ENCODE results near the gene SLC49A3. TPM values are rescaled to one million over a fixed set of nuclear protein-coding genes. Genes with fewer than 3 reads are reported as not detected.
"Not testable (repeated sequence)": the region's sequence is repeated elsewhere in the genome, so short reads cannot be mapped to it uniquely, and the experiment has no call there.

SLC49A3 gene
- total RNA-seq, 1 donor from 2014 or later, result 0.53 TPM

DNA sequence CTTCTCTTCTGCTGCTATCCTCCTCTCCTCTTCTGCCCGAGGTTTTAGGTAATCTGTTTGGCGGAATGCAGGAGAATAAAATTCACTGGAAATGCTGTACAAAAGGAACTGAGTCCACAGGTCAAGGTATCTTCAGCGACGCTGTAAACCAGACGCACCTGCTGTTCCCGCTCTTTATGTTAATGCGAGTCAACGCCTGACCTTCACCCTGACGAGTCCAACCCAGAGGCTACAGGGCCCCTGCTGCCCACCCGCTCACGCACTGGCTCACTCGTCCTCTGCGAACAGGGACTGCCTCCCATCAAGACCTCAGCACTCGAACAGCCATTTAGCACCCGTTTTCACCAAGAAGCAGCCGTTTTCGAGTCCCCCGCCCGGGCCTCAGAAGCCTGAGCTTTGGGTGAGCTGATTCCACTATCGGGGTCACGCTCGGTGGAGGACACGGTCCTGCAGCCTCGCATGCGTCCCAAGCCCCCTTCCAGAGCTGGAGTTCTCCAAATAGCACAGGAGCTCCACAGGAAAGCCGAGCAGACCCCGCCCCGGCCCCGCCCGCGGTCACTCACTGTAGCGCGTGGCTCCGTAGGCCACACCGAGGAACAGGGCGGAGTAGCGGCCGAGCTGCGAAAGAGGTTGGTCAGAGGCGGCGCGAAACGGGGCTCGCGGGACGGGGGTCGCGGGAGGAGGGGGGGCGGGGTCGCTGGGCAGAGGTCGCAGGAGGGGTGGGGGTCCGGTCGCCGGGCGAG, 15.4 kb downstream of the SLC49A3 start:
- DNase-seq (ENCODE audit: low read depth), result no peak
- H3K36me3 ChIP-seq (ENCODE audit: control insufficient read depth, insufficient read depth, low read length), result peaks cover 16% of the 10 kb centered on the region
- TF ChIP-seq, protein P1, sequence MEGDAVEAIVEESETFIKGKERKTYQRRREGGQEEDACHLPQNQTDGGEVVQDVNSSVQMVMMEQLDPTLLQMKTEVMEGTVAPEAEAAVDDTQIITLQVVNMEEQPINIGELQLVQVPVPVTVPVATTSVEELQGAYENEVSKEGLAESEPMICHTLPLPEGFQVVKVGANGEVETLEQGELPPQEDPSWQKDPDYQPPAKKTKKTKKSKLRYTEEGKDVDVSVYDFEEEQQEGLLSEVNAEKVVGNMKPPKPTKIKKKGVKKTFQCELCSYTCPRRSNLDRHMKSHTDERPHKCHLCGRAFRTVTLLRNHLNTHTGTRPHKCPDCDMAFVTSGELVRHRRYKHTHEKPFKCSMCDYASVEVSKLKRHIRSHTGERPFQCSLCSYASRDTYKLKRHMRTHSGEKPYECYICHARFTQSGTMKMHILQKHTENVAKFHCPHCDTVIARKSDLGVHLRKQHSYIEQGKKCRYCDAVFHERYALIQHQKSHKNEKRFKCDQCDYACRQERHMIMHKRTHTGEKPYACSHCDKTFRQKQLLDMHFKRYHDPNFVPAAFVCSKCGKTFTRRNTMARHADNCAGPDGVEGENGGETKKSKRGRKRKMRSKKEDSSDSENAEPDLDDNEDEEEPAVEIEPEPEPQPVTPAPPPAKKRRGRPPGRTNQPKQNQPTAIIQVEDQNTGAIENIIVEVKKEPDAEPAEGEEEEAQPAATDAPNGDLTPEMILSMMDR (IDR thresholded peaks at IDR 0.05; ENCODE audit: insufficient read depth, low read length, severe bottlenecking), result no peak
- FAIRE-seq, result no peak
- no peaks in the 10 kb centered on the region for H3K27me3 ChIP-seq (ENCODE audit: control insufficient read depth, insufficient read depth, low read length)
- H3K4me3 ChIP-seq (ENCODE audit: low read depth, low read length), result peak overlapping the region; percentile 97

DNA sequence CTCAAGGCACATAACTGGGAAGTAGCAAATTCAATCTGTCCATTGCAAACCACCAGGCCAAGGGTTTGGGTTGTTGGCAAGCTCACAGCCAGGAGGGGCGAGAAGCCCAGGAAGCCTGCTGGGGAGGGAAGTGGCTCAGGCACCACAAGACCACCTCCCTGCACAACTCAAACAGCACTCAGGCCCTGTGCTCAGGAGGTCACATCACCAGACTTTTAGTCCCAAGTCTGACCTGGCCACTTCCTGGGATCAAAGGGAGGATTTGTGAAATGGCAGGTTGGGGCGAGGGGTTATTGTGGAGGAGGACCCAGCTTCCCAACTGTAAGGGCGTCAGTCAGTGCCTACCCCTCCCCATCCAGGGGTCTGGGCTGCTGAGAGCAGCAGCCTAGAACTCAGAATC, 17.2 kb downstream of the SLC49A3 start:
- H3K36me3 ChIP-seq (ENCODE audit: control insufficient read depth, insufficient read depth, low read length), result peaks cover 16% of the 10 kb centered on the region
- DNase-seq (ENCODE audit: low read depth), result no peak
- TF ChIP-seq, protein P1 (IDR thresholded peaks at IDR 0.05; ENCODE audit: insufficient read depth, low read length, severe bottlenecking), result no peak
- no peaks in the 10 kb centered on the region for H3K27me3 ChIP-seq (ENCODE audit: control insufficient read depth, insufficient read depth, low read length)
- no peak for FAIRE-seq
- H3K4me3 ChIP-seq (ENCODE audit: low read depth, low read length), result no peak overlapping the region

DNA sequence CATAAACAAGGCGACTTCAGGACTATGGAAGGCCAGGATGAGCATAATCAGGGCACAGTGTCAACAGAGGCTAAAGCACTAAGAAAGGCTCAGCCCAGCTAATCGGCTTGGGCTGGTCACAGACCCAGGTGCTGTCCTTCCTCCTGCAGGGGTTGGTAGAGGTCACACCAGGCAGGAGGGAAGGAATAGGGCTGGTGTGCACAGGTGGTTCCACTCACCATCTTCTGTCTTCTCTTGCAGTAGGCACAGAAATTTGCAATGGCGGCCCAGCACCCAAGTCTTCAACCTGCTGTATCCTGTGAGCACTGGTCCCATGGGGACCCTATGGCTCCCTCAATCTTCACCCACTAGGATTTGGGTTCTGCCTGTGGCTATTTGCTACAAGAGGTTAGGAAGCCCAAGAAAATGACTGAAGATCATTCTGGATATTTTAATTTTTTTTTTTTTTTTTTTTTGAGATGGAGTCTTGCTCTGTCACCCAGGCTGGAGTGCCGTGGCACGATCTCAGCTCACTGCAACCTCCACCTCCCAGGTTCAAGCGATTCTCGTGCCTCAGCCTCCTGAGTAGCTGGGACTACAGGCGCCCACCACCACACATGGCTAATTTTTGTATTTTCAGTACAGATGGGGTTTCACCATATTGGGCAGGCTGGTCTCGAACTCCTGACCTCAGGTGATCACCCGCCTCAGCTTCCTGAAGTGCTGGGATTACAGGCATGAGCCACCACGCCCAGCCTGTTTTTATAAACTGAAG, 19.0 kb downstream of the SLC49A3 start:
- not testable (repeated sequence) for FAIRE-seq; H3K27me3 ChIP-seq (ENCODE audit: control insufficient read depth, insufficient read depth, low read length); H3K4me3 ChIP-seq (ENCODE audit: low read depth, low read length); DNase-seq (ENCODE audit: low read depth)
- peaks cover 16% of the 10 kb centered on the region for H3K36me3 ChIP-seq (ENCODE audit: control insufficient read depth, insufficient read depth, low read length)

DNA sequence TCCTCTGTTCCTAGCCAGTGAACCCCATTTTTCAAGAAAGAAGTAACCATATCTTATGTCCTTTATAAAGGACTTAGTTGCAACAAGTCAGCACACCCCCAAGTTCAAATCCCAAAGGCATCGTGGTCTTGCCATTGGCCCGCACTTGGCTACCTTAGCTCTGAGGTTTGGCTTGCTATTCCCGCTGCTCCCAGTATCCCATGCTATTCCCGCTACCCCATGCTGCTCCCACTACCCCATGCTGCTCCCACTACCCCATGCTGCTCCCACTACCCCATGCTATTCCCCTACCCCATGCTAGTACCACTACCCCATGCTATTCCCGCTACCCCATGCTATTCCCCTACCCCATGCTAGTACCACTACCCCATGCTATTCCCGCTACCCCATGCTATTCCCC, 20.7 kb downstream of the SLC49A3 start:
- not testable (repeated sequence) for FAIRE-seq; H3K4me3 ChIP-seq (ENCODE audit: low read depth, low read length); DNase-seq (ENCODE audit: low read depth); H3K27me3 ChIP-seq (ENCODE audit: control insufficient read depth, insufficient read depth, low read length)
- peaks cover 14% of the 10 kb centered on the region for H3K36me3 ChIP-seq (ENCODE audit: control insufficient read depth, insufficient read depth, low read length)

DNA sequence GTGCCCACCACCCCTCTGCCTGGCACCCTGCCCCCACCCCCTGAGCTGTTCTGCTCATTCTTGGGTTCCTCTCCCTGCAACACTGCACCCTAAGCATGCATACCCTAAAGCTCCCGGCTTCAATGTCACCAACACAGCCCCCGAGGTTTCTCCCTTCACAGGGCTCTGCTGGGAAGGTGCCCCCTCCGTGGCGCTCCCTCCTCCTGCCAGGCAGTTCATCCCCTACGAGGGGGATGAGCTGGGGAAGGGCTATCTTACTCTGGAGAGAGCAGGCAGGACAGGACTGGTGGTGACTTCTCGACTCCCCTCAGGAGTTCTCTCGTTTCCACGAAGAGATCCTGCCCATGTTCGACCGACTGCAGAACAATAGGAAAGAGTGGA, 21.4 kb downstream of the SLC49A3 start:
- TF ChIP-seq, protein P1 (IDR thresholded peaks at IDR 0.05; ENCODE audit: insufficient read depth, low read length, severe bottlenecking), result no peak
- Histone ChIP-seq H3K27me3 (ENCODE audit: control insufficient read depth, insufficient read depth, low read length) (peaks cover 3% of the 10 kb centered on the region), H3K4me3 (ENCODE audit: low read depth, low read length) (no peak overlapping the region), H3K36me3 (ENCODE audit: control insufficient read depth, insufficient read depth, low read length) (peaks cover 13% of the 10 kb centered on the region)
- FAIRE-seq, result no peak
- no peak for DNase-seq (ENCODE audit: low read depth)

DNA sequence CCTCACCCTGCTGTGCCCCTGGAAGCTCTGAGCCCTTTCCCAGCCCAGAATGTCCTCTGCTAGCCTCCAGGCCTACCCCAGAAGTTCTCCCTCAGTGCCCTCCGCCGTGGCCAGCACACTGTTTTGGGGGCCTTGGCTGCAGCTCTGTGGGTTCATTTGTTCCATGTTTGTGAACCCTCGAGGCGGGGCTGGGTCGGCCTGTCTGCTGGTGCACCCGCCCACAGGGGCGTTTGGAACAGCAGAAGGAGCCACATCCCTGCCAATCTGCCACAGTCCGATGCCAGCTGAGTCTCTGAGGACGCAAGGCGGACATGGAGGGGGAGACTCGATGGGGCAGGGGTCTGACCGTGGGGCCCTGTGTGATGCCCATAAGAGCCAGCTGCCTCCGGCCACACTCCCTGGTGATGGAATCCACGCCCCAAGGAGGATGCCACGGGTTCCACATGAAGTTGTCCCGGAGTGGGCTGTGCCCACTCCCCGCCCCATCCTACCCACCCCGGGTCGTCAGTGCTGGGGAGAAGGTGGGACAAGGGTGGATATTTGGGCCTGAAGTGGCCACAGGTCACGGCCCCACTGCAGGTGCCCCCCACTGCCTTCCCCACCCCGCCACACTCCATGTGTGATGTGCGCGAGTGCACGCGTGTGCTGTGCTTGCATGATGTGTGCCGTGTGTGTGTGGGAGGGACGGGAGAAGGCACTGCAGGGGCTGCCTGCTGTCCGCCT, 22.0 kb downstream of the SLC49A3 start:
- H3K36me3 ChIP-seq (ENCODE audit: control insufficient read depth, insufficient read depth, low read length), result peaks cover 9% of the 10 kb centered on the region
- FAIRE-seq (no peak), DNase-seq (ENCODE audit: low read depth) (no peak)
- TF ChIP-seq, protein P1 (IDR thresholded peaks at IDR 0.05; ENCODE audit: insufficient read depth, low read length, severe bottlenecking), result no peak
- no peak overlapping the region for H3K4me3 ChIP-seq (ENCODE audit: low read depth, low read length)
- peaks cover 3% of the 10 kb centered on the region for H3K27me3 ChIP-seq (ENCODE audit: control insufficient read depth, insufficient read depth, low read length)
